Activated CD4-positive, alpha-beta T cell treated with anti-CD3 and anti-CD28 coated beads for 48 hours (primary cell): ENCODE data around the gene RAB29.

ENCODE experiments used
- DNase-seq: peaks from one replicate; pipeline ENCODE4 v3.0.0-alpha.2; 2020

The RAB29 gene

GRCh38 chr1:205794011-205794730 is 18.9 kb upstream of the RAB29 start:
- DNase-seq, result no peak

GRCh38 chr1:205792961-205793673 is 17.8 kb upstream of the RAB29 start:
- DNase-seq, result no peak

GRCh38 chr1:205792481-205792881 is 17.2 kb upstream of the RAB29 start:
- no peak for DNase-seq

GRCh38 chr1:205791568-205792180 is 16.4 kb upstream of the RAB29 start:
- DNase-seq, result peak; percentile 66

- no peak for DNase-seq
Measured at GRCh38 chr1:205787287-205787916, 12.1 kb upstream of the RAB29 start.

- no peak for DNase-seq
Measured at GRCh38 chr1:205786601-205787000, 11.3 kb upstream of the RAB29 start.

GRCh38 chr1:205785446-205785845 is 10.2 kb upstream of the RAB29 start:
- DNase-seq, result no peak

GRCh38 chr1:205783904-205784303 is 8.6 kb upstream of the RAB29 start:
- no peak for DNase-seq

GRCh38 chr1:205783433-205783795 is 8.1 kb upstream of the RAB29 start:
- DNase-seq, result no peak

GRCh38 chr1:205782627-205783432 is 7.5 kb upstream of the RAB29 start:
- no peak for DNase-seq

- DNase-seq, result no peak
Measured at GRCh38 chr1:205780335-205780734, 5.1 kb upstream of the RAB29 start.

GRCh38 chr1:205777994-205778393 is 2.7 kb upstream of the RAB29 start:
- no peak for DNase-seq

GRCh38 chr1:205775717-205776056 is 405 bp upstream of the RAB29 start:
- DNase-seq, result no peak

- DNase-seq, result peak; percentile 47
Measured at GRCh38 chr1:205774198-205775014, 876 bp downstream of the RAB29 start.

GRCh38 chr1:205772607-205773032 is 2.7 kb downstream of the RAB29 start:
- no peak for DNase-seq

- DNase-seq, result no peak
Measured at GRCh38 chr1:205770618-205771017, 4.7 kb downstream of the RAB29 start.

- no peak for DNase-seq
Measured at GRCh38 chr1:205769641-205770365, 5.5 kb downstream of the RAB29 start.

- no peak for DNase-seq
Measured at GRCh38 chr1:205767248-205767647, 8.0 kb downstream of the RAB29 start.

- no peak for DNase-seq
Measured at GRCh38 chr1:205766570-205766969, 8.7 kb downstream of the RAB29 start.

GRCh38 chr1:205766038-205766437 is 9.2 kb downstream of the RAB29 start:
- DNase-seq, result no peak

GRCh38 chr1:205764578-205764977 is 10.7 kb downstream of the RAB29 start:
- no peak for DNase-seq
